Measurements from ENCODE around the gene RECQL5.

The RECQL5 gene

DNA sequence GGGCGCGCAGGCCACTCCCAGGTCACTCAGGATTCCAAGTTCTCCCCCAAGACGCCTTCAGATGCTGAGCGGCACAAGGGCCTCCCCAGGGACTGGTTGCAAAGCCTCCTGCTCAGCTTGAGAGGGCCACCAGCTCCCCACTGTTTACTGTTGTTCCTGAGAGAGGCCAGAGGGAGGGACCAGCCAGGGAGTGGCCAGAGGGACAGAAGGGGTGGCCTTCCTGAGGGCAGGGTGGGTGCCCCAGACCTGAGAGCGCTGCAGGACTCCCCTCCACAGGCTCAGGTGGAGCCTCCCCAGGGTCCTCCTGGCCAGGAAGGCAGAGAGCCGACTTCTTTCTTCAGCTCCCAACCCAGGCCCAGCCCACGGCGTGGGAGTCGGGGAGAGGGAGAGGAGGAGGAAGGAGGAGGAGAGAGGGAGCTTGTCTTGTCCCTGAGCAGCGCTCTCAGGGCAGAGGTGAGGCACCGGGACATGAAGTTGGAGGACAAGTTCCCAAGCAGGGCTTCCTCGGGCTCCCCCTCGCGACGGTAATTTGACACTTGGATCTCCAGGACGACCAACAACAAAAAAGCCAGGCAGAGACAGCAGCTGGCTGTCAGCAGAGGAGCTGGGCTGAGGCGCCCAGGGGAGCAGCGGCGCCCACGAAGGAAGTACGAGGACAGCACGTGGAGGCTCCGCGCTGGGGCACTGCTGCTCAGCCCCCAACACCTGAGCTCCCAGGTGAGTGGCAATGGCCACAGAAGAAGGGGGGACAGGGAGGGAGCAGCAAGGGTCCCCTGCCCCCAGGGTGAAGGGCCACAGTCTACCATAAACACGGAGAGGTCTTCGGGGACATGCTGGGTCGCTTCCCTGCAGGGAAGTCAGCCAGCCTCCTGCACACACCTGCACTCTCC, 33.2 kb downstream of the RECQL5 start:
- DNase-seq = peak; percentile 90

DNA sequence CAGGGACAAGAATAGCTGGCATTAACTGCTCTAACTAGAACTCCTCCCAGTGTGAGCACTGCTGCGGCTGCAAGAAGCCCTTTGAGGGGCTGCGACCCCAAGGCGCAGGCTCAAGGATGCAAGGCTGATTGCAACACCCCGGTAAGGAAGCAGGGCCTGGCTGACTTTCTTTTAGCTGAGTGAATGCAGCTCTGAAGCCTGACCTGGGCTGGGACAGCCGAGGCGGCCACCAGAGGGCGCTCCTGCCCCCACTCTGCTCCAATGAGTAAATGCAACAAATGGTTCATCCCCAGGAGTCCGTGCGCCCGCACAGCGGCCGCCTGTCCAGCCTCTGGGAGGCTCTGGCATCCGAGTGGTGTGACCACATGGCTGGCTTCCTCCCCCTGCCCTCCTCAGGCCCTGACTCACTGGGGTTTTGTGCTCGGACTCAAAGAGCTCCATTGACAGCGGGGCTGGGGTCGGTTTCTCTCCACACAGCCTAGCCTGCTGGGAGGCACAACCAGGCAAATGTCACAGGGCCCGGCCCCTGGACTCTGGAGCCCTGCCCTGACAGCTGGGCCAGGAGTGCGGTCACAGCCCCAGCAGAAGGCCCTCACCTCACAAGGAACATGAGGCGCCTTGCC, 34.0 kb downstream of the RECQL5 start, which contains the start of gene SMIM5:
Gene SMIM5, plus strand, starts transcription at position 572 of the 623 bp plus-strand sequence. CDS start 6,768 bp downstream, outside the sequence.
- peak; percentile 86 for DNase-seq

DNA sequence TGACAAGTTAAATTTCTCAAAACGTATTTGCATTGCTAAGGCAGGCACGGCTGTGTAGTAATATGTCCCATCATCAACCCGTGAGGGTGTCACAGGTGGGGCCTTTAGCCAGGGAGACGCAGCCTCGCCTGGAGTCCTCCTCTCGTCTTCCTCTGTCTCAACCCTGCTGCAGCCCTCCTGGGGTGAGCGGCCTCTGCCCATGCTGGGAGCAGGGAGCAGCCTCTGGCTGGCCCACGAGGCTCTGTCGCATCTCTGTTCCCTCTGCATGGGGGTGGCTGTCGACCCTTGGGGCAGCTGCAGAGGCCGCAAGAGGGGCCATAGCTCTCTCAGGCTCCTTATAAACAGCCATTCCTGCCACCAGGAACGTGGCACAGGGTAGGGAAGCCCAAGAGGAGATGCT, 34.5 kb downstream of the RECQL5 start:
- DNase-seq = no peak

DNA sequence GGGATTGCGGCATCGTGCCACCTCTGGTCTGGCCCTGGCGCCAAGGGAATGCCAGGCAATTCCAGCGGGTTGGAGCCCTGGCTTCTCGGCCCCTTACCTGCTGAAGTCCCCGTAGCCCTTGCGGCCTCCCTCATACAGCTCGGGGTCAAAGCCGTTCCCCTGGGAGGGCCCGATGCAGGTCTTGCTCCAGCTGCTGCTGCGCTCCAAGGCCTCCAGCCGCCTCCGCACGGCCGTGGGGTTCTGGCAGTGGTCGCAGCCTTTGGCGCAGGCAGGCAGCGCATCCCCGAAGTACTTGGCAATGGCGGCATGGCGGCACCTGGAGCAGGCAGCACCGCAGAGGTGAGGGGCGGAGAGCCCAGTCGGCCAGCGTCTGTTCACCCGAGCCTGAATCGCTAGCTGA, 35.6 kb downstream of the RECQL5 start:
- DNase-seq = no peak

DNA sequence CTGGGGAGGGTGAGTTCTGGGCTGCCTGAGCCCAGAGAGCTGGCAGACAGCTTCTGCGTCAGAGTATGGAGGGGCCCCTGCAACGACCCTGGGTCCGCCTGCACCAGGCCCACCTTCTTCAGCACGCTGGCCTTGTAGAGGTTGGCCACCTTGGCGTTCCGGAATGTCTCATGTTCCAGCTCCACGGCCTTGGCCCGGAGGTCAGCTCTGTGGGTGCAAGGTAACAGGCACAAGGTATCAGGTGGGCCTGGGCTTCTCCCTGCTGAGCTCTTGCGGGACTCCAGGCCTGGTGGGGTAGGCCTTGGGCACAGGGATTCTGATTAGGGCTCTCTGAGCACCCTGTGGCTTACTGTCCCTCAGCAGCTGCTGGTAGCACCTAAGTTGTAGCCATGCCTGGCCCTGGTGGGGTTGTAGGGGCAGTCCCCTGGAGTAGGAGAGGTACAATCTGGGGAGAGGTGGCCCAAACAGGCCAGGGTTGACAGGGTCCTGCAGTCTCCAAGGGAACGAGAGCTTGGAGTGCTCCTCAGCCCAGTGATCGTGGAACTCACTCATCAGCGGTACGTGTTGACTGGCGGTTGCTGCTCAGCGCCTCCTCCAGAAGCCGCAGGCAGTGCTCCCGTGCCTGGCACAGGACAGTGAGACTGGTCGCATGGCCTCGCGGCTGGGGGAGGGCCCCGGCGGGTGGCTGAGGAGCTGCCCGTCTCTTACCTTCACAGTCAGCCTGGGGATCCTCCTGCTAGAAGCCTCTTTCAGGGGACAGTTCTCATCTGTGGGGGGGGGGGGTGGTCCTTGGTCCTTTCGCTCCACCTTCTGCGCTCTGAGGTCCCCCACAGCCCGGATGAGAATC, 36.7 kb downstream of the RECQL5 start:
- DNase-seq = no peak

DNA sequence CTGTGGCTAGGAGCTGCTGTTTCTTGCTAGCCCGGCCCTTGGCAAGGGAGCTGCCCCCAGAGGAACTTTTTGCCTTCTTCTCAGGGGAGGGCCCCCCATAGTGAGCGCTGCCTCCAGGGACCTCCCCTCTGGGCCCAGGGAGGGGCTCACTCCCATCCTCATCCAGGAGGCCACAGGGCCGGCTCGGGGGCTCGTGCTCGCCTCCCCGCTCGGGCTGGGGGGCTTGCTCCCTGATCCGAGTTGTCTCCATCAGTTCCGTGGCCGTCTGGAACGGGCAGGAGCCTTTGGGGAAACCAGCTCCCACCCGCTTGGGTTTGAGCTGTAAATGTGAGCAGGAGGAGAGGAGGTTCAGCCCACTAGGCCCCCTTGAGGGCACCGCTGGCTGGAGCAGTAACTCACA, 37.8 kb downstream of the RECQL5 start:
- no peak for DNase-seq

DNA sequence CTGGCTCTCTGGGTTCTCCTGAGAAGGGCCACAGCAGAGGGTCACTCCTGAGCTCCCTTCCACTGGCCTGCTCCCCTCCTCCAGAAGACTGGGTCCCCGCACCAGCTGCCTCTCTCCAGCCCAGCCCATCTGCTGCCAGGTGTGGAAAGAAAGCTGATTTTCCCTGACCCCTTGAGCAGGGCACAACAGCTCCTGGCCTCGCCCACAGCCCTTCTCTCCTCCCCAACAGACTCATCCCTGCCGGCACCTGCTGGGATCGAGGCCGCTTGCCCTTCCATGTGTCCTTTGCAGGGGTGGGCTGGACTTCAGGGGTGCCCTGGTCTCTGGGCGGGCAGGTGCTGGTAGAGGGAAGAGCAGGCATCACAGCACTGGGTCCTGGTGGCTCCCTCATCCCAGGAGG, 38.5 kb downstream of the RECQL5 start:
- no peak for DNase-seq

DNA sequence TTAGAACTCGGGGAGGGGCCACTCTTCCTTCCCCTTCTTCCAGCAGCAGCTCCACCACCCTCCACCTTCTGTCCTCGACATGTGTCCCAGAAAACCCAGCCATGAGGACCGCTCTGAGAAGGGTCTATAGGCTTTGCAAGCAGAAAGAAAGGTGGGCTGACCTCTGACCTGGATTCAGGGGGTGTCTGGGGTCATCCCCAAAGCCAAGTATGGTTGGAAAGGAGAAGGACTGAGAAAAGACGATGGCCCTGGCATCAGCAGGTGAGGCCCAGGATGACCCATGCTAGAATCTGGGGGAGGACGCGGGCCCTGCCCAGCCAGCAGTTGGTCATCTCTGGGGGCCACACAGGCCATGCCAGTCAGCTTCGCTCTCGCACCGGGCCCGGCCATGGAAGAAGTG, 39.9 kb downstream of the RECQL5 start:
- DNase-seq = no peak

DNA sequence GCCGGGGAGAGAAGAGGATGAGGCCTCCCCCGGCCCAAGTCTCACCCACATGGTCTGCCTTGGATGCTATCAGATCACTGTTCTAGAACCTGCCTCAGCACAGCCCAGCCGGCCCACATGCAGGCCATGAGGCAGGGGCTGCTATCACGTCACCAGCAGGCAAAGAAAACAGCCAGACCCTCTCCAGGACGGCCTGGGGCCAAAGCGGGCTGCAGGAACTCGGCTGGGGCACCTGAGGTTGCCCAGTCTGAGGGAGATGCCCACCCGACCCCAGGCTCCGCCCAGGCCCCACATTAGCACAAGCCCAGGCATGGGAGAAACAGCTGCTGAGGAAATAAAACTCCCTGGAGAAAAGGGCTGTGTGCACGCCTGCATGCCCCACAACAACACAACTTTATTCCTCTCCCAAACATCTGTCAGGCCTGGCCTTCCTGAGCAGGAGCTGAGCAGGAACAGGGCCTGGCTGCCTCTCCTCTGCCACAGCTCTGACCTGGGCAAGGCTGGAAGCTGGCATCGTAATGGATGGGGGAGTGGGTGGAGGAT, 40.4 kb downstream of the RECQL5 start:
- no peak for DNase-seq

DNA sequence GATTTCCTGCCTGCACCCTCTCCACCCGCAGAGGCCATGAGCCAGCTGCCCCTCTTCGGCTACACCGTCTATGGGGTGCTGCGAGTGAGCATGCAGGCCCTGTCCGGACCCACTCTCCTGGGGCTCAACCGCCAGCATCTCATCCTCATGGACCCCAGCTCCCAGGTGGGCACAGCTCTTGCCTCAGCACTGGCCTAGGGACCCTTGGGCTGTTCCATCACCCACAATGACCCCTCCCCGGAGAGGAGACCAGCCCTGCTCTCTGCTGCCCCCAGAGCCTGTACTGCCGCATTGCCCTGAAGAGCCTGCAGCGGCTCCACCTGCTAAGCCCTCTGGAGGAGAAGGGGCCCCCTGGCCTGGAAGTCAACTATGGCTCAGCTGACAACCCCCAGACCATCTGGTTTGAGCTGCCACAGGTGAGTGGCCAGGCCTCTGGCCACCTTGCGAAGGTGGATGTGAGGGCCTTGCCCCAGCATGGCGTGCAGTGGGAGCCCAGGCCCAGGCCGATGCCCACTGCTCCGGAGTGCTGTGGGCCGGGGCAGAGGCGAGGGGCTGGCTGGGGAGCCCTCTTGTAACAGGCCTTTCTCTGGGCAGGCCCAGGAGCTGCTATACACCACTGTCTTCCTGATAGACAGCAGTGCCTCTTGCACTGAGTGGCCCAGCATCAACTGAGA, 41.0 kb downstream of the RECQL5 start:
- DNase-seq = peak; percentile 17

DNA sequence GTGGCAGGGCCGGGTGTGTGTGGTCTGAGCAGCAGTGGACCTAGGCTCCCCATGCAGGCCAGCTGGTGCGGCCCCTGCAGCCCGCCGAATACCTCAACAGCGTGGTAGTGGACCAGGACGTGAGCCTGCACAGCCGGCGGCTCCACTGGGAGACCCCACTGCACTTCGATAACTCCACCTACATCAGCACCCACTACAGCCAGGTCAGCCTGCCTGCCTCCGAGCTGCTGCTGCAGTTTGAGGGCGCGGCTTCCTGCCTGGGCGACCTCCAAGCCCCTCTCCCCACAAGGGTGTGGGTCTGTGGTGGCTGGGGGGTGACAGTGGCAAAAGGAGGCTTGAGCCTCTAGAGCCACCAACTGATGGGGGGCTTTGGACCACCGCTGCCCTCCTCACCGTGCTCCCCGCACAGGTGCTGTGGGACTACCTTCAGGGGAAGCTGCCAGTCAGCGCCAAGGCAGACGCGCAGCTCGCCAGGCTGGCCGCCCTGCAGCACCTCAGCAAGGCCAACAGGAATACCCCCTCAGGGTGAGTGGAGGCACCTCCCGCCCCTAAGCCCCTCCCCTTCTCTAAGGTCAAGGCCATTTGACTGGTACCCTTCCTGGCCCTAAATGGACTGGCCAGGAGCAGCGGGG, 42.1 kb downstream of the RECQL5 start:
- DNase-seq = no peak

DNA sequence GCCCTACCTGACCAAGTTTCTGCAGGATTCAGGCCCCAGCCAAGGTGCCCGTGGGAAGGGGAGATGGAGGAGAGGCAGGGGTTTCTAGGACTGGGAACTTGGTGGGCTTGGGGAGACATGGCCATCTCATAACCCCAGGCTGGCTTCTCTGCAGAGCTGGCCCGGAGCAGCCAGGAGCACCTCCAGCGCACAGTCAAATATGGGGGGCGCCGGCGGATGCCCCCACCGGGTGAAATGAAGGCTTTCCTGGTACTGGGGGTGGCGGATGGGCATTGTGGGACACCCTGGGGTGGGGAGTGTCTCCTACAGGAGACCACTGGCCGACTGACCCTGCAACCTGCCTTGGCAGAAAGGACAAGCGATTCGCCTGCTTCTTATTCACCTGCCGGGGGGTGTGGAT, 42.9 kb downstream of the RECQL5 start:
- DNase-seq = no peak

DNA sequence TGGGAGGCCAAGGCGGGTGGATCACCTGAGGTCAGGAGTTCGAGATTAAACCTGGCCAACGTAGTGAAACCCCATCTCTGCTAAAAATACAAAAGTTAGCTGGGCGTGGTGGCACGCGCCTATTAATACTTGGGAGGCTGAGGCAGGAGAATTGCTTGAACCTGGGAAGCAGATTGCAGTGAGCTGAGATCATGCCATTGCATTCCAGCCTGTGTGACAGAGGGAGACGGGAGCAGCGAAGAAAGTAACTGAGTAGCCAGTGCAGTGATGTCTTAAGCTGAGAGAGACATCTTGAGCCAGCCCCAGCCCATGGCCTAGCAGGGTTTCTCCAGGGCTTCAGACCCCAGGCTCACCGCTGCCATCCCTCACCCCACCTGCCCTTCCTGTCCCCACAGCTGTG, 43.6 kb downstream of the RECQL5 start:
- DNase-seq = peak; percentile 38

DNA sequence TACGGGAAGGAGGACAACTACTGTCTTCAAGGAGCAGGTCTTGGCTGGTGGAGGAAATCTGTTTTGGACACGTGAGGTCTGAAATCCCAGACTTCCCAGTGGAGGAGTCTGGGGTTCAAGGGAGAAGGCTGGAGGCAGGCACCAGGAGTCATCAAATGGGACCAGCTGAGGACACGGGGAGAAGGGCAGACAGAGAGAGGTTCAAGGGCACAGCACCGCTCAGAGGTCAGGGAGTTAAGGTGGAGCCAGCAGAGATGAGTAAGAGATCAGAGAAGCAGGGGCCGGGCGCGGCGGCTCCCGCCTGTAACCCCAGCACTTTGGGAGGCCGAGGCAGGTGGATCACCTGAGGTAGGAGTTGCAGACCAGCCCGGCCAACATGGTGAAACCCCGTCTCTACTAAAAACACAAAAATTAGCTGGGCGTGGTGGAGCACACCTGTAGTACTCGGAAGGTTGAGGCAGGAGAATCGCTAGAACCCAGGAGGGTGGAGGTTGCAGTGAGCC, 44.1 kb downstream of the RECQL5 start:
- no peak for DNase-seq

DNA sequence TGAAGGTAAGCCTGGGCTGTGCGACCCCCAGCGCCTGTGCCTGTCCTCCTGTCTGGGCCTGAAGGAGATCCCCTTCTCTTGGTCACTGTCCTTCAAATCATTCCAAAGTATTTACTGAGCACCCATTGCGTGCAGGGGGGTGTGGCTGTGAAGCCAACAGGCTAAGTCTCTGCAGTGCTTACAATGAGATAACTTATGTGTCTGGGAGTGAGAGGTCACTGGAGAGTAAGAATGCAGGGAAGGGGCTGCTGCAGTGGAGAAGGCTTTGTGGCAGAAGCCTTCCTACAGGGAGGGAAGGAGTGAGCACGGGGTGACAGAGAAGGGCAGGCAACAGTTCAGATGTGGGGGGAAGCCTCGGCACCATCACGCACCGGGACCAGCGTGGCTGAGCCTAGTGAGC, 44.9 kb downstream of the RECQL5 start:
- no peak for DNase-seq

DNA sequence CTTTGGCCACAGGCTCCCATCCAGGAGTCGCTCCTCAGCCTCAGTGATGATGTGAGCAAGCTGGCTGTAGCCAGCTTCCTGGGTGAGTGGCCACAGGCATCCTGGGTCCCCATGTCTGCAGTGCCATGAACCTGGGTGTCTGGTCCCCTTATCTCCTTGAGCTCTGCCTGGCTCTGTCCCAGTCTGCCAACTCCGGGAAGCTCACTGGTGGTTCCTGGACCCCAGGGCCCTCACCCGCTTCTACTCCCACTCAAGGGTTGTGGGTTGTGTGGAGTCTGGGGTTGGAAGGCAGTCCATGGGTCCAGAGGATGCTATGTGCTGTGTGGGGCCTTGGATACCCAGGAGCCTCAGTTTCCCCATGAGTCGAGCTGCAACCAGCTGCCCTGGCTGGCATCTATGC, 45.5 kb downstream of the RECQL5 start:
- DNase-seq = no peak

DNA sequence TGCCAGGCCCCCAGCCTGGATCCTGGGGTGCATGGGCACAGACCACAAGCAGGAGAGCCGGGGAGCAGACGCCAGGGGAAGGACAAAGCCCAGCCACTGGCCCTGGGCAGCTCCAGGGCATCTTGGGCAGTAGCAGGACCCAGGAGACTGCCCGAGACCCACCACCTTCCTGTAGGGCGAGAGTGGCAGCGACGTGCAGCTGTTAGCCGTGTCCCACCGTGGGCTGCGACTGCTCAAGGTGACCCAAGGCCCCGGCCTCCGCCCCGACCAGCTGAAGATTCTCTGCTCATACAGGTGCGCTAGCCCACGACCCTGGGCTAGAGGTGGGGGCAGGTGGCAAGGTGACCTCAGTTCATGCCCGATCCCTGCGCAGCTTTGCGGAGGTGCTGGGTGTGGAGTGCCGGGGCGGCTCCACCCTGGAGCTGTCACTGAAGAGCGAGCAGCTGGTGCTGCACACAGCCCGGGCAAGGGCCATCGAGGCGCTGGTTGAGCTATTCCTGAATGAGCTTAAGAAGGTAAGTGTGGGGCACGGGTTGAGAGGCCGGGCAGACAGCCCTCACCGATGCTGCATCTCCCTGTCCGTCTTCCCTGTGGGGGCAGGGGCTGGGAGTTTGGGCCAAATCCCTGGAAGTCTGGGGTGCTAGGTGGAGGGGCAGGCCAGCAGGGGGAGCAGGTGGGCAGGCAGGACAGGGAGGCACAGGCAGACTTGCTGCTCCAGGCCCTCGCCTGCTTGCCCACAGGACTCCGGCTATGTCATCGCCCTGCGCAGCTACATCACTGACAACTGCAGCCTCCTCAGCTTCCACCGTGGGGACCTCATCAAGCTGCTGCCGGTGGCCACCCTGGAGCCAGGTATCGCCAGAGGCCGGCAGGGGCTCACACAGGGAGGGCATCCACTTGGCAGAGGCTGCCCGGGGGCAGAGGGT, 47.2 kb downstream of the RECQL5 start:
- peak; percentile 38 for DNase-seq

DNA sequence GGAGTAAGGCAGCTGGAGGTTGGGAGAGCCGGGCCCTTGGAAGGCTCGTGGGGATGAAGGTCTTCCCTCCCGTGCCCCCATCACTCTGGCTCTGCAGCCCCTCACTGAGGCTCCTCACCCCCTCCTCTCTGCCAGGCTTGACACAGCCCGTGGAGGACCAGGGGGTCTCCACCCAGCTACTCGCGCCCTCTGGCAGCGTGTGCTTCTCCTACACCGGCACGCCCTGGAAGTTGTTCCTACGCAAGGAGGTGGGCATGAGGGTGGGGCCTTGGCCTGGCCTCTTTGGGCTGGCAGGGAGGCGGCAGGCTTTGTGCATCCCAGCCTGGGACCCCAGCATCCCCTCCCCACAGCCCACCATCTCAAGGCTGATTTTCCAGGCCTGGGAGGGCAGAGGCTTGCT, 49.3 kb downstream of the RECQL5 start:
- no peak for DNase-seq

DNA sequence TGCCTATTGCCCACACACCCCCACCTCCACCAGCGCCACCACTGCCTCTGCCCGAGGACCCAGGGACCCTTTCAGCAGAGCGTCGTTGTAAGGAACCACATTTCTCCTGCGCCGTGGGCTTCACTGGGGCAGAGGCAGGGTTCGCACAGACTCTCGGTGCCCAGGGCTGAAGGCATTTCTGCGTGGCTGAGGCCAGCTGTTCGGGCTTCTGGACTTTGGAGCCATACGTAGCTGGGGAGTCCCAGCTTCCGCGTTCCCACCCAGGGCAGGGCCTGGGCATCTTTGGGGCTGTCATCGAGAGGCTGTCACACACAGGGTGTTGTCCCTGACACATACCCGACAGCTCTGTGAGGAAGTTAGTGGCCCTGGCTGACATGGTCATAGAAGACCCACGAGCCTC, 49.7 kb downstream of the RECQL5 start:
- no peak for DNase-seq

DNA sequence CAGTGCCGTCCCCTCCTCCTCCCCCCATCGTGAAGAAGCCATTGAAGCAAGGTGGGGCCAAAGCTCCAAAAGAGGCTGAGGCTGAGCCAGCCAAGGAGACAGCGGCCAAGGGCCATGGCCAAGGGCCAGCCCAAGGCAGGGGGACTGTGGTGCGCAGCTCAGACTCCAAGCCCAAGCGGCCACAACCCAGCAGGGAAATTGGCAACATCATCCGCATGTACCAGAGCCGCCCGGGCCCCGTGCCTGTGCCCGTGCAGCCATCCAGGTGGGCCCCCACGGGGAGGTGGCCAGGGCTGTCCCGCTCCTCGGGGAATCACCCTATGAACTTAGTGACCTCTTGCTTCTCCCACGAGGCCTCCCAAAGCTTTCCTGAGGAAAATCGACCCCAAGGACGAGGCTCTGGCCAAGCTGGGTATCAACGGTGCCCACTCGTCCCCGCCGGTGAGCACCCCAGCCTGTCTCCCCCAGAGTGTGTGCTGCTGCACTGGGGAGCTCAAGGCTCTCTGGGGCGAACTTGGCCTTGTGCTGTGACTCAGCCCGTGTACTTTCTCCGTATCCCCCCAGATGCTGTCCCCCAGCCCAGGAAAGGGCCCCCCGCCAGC, 50.3 kb downstream of the RECQL5 start:
- no peak for DNase-seq

Data from fibroblast of skin of back (primary cell).